ENCODE measurements around the gene SLC47A2. TPM values are rescaled to one million over a fixed set of nuclear protein-coding genes. Genes with fewer than 3 reads are reported as not detected.

SLC47A2 gene
- total and polyA plus RNA-seq, 2 of the 13 experiments (the other 11 are each of a cell fraction or from before 2014, with no cell fraction given): 0.04 TPM; not detected in 1

DNA sequence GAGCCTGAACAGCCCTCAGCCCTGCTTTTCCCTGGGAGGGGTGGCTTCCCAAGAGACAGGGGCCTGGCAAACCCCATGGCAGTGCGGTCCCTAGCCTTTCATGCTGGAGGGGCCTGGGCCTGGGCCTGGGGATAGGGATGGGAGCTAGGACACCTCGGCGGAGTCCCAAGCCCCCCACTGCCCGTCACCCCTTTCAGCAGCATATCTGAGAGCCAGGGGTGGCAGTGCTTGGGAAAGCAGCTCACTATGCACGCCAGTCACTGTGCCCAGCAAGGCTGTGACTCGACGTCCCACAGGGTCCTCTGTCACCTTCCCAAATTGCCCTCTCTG lies 612 bp upstream of the SLC47A2 start (continued):
- no peak for TF ChIP-seq KIAA2018 (CRISPR knock-in tag; IDR thresholded peaks at IDR 0.05; ENCODE audit: borderline replicate concordance)
- no peak for TF ChIP-seq PAWR (CRISPR knock-in tag; IDR thresholded peaks at IDR 0.05; ENCODE audit: borderline replicate concordance)
- TF ChIP-seq TCF12 (IDR thresholded peaks at IDR 0.05): no peak
- no peak for TF ChIP-seq TCF12 (CRISPR knock-in tag; IDR thresholded peaks at IDR 0.05)
- TF ChIP-seq, protein P1, sequence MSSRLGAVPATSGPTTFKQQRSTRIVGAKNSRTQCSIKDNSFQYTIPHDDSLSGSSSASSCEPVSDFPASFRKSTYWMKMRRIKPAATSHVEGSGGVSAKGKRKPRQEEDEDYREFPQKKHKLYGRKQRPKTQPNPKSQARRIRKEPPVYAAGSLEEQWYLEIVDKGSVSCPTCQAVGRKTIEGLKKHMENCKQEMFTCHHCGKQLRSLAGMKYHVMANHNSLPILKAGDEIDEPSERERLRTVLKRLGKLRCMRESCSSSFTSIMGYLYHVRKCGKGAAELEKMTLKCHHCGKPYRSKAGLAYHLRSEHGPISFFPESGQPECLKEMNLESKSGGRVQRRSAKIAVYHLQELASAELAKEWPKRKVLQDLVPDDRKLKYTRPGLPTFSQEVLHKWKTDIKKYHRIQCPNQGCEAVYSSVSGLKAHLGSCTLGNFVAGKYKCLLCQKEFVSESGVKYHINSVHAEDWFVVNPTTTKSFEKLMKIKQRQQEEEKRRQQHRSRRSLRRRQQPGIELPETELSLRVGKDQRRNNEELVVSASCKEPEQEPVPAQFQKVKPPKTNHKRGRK (CRISPR knock-in tag; IDR thresholded peaks at IDR 0.05): no peak
- no peak for TF ChIP-seq ZNF318 (CRISPR knock-in tag; IDR thresholded peaks at IDR 0.05)
